IMR-90 (cell line): ENCODE data around the gene ADCY2.

Experiments used
- BHLHE40 ChIP-seq: fragments of 150-350 bp; IDR thresholded peaks from 2 replicates; pipeline ENCODE4 v1.6.1; 2016; ENCODE audit warnings: mild to moderate bottlenecking, low read depth, low read length
- CEBPB ChIP-seq: IDR thresholded peaks from 2 replicates; pipeline ENCODE4 v1.6.1; 2012; ENCODE audit warnings: low read depth, low read length, improper control_type of control experiment
- CTCF ChIP-seq: conservative IDR thresholded peaks from 2 replicates; pipeline ENCODE4 v1.5.1; 2012; ENCODE audit warnings: mild to moderate bottlenecking, low read depth, low read length, improper control_type of control experiment
- ELK1 ChIP-seq: fragments of 150-350 bp; IDR thresholded peaks from 2 replicates; pipeline ENCODE4 v1.6.1; 2016; ENCODE audit warnings: low read depth, mild to moderate bottlenecking, low read length, moderate library complexity, borderline replicate concordance
- FOS ChIP-seq: fragments of 150-350 bp; IDR thresholded peaks from 2 replicates; pipeline ENCODE4 v1.6.1; 2016; ENCODE audit warnings: low read depth, low read length
- MAFK ChIP-seq: IDR thresholded peaks from 2 replicates; pipeline ENCODE4 v1.6.1; 2012; ENCODE audit warnings: low read depth, low read length, improper control_type of control experiment
- NFE2L2 ChIP-seq: fragments of 150-350 bp; IDR thresholded peaks from 2 replicates; pipeline ENCODE4 v1.6.1; 2016; ENCODE audit warnings: low read depth, mild to moderate bottlenecking, low read length
- POLR2A ChIP-seq: IDR thresholded peaks from 2 replicates; pipeline ENCODE4 v1.6.1; 2012; ENCODE audit warnings: mild to moderate bottlenecking, low read depth, low read length
- RAD21 ChIP-seq: IDR thresholded peaks from 2 replicates; pipeline ENCODE4 v1.6.1; 2012; ENCODE audit warnings: low read length, improper control_type of control experiment
- RFX5 ChIP-seq: IDR thresholded peaks from 2 replicates; pipeline ENCODE4 v1.8.0; 2012; ENCODE audit warnings: low read depth, mild to moderate bottlenecking, low read length, moderate library complexity
- SMC3 ChIP-seq: fragments of 150-350 bp; IDR thresholded peaks from 2 replicates; pipeline ENCODE4 v1.6.1; 2016; ENCODE audit warnings: low read depth, mild to moderate bottlenecking, antibody characterized with exemption, low read length, moderate library complexity
- USF2 ChIP-seq: fragments of 150-350 bp; IDR thresholded peaks from 2 replicates; pipeline ENCODE4 v1.6.1; 2017; ENCODE audit warnings: mild to moderate bottlenecking, antibody characterized with exemption, low read length, low read depth

GRCh38 chr5:7628248-7628647, 232.3 kb downstream of the ADCY2 start:
- TF ChIP-seq POLR2A (no peak), CTCF (no peak), BHLHE40 (no peak), NFE2L2 (no peak), USF2 (no peak), FOS (no peak), RFX5 (no peak), ELK1 (no peak), SMC3 (no peak), RAD21 (no peak), CEBPB (no peak), MAFK (no peak)
